Stimulated activated CD4-positive, alpha-beta T cell treated with anti-CD3 and anti-CD28 coated beads, Interleukin-4, amount 100 ng/mL, for 48 hours (primary cell): ENCODE data around the gene SIT1.

ENCODE experiments used
- DNase-seq, 2 donors: peaks; one replicate each; pipeline ENCODE4 v3.0.0-alpha.2; 2020; ENCODE audit warnings: low read depth in 2 of 2

SIT1 gene

DNA sequence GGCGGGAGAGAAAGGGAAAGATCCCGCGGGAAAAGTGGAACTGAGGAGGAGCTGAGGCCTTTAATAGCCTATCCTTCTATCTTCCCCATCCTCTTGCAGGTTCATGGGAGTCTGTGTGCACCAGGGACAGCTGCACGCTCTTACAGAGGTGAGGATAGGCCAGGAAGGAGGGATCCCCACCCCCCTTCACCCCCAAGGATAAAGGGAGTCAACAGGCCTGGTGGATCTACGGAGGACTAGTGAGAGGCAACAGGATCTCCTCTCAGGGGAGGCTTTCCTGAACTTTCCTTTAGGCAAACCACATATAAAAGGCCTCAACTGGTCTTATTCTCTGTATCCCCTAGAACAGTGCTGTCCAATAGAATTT, 44.6 kb downstream of the SIT1 start:
- DNase-seq, result no peak

DNA sequence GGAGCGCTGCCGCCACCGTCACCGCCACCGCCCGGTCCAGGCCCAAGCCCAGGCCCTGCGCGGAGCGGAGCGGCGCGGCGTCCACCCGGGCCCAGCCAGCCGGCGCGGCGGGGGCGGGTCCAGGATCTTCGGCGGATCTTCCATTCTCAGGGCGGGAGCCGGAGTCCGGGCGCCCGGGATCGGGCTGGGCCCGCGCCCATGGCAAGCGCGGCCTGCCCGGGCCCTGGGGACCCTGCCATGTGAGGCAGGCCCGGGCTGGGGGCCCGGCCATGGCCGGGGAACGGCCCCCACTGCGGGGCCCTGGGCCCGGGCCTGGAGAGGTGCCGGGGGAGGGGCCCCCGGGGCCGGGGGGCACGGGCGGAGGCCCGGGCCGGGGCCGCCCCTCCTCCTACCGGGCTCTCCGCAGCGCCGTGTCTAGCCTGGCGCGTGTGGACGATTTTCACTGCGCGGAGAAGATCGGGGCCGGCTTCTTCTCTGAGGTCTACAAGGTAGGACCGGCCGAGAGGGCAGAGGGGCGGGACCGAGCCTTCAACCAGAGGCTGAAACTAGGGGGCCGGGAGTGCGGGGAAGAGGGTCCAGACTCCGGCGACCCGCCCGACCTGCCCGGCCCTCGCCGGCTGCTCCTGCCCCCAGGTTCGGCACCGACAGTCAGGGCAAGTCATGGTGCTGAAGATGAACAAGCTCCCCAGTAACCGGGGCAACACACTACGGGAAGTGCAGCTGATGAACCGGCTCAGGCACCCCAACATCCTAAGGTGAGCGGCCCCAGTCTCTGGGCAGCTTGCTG, 45.2 kb downstream of the SIT1 start:
- no peak for DNase-seq

- peak; percentile 81 to 83 for DNase-seq
Observed at GRCh38 chr9:35604578-35605350, 46.0 kb downstream of the SIT1 start, which contains the start of gene TESK1. Gene TESK1, plus strand, starts transcription at chr9:35605262. Its CDS starts 358 bp downstream, at chr9:35605620.

- peak; percentile 97 to 99 for DNase-seq
Observed at GRCh38 chr9:35603986-35604577, 46.6 kb downstream of the SIT1 start.

GRCh38 chr9:35603506-35603985, 47.2 kb downstream of the SIT1 start:
- no peak for DNase-seq

GRCh38 chr9:35599763-35600604, 50.7 kb downstream of the SIT1 start:
- DNase-seq, result no peak
